GM13976 (cell line): Measurements from ENCODE around the gene OSCP1.

Experiments used
- DNase-seq: peaks from one replicate; pipeline ENCODE4 v3.0.0; 2012; ENCODE audit warnings: low spot score
- in situ Hi-C: fragments of 300-500 bp; cut with MboI; formaldehyde crosslinking; loops from one replicate; pipeline ENCODE4 v1.12.0; 2022; ENCODE audit warnings: low sequenced_read_pairs, mixed read lengths, inconsistent platforms; ENCODE audit not compliant: unreplicated experiment
- TF ChIP-seq, protein P1 (sequence below): IDR thresholded peaks from 2 replicates; pipeline ENCODE4 v1.5.1; 2012; ENCODE audit warnings: borderline replicate concordance, mild to moderate bottlenecking; ENCODE audit not compliant: insufficient read depth; ENCODE audit errors: extremely low read depth, missing control alignments, control extremely low read depth

Gene OSCP1

DNA sequence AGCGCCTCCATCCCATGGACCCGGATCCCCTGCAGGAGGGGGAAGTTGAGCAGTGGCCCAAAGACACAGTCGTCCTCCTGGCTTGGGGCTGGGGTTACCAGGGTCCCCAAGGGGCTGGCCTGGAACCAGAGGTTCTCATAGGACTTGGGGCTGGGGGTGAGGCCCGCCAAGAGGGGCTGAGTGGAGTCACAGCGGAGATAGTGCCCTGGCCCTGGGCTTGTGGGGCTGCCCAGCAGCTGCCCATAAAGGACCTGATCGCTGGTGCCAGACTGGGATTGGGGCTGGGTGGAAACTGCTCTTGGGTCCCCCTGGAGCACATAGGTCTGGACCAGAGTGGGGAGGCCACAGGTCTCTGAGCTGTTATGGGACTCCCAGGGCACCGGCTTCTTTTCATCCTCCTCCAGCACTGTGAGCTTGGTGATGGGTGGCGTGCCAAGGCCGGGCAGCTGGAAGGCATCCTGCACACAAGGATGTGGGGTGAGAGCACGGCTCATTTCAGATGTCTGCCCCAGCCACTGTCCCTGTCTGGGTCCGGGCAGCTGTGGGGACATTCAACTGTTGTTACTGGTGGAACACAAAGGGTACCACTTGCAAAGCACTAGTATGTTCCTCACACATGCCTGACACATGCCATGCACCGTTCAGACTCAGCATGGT is 16.2 kb upstream of the OSCP1 start:
- TF ChIP-seq, protein P1, sequence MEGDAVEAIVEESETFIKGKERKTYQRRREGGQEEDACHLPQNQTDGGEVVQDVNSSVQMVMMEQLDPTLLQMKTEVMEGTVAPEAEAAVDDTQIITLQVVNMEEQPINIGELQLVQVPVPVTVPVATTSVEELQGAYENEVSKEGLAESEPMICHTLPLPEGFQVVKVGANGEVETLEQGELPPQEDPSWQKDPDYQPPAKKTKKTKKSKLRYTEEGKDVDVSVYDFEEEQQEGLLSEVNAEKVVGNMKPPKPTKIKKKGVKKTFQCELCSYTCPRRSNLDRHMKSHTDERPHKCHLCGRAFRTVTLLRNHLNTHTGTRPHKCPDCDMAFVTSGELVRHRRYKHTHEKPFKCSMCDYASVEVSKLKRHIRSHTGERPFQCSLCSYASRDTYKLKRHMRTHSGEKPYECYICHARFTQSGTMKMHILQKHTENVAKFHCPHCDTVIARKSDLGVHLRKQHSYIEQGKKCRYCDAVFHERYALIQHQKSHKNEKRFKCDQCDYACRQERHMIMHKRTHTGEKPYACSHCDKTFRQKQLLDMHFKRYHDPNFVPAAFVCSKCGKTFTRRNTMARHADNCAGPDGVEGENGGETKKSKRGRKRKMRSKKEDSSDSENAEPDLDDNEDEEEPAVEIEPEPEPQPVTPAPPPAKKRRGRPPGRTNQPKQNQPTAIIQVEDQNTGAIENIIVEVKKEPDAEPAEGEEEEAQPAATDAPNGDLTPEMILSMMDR, result no peak
- in situ Hi-C loops, result no loop called here
- DNase-seq, result no peak

DNA sequence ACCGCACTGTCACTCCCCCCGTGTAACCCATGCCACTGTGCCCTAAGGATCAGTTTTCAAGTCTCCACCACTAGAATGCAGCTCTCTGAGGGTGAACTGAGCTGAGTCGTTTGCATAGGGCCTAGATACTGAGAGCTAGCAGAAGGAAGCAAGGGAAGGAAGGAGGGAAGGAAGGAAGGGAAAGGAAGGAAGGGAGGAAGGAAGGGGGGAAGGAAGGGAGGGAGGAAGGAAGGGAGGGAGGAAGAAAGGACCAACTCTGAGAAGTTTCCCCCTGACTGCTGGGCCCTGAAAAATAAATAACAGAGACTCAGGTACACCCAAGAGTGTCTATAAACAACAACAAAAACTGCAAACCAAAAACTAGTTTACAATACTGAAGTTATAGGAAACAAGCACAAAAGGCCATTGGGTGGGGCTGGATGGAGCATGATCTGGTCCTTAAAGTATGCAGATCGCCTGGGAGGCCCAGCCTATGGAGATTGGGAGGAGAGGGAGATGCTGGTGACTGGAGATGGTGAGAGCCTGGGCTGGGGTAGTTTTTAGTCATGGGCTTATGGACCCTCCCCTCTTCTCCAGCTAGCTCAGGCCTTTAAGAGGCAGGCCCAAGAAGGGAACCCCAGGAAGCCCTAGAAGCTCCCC is 15.6 kb upstream of the OSCP1 start:
- in situ Hi-C loops, result no loop called here
- no peak for DNase-seq
- TF ChIP-seq, protein P1, result no peak

DNA sequence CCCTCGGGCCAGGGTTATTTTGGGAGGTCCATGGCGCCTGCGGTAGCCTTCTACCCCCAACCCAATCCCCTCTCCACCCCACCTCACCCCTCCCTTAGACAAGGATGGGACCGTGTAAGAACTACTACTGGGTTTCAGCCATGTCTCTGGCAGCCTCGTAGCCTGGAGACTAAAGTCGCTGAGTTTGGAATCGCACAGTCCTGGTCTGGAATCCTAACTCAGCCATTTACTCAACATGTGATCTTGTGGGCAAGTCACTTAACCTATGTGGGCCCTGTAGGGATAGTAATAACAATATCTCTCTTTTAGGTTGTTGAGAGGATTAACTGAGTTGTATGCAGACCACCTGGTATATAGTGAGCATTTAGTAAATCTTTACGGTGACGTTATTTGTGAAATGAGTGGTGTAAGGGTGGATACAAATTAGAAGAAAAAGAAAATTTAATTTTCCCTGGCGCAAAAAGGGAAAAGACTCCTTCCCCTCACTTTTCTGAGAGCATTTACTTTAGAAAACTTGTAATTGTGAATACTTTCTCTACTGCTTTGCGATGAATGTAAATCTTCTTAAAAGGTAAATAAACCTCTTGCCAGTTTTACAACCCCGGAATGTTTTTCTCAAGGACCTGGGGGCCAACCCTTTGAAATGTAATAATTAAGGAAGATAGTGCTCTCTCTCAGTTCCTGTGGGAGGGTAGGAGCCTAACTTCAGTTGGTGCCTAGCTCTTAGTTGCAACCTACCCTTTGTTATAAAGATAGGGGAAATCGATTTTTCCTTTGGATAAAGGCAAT is 14.5 kb upstream of the OSCP1 start:
- DNase-seq, result no peak
- in situ Hi-C loops, result no loop called here
- TF ChIP-seq, protein P1, result no peak

DNA sequence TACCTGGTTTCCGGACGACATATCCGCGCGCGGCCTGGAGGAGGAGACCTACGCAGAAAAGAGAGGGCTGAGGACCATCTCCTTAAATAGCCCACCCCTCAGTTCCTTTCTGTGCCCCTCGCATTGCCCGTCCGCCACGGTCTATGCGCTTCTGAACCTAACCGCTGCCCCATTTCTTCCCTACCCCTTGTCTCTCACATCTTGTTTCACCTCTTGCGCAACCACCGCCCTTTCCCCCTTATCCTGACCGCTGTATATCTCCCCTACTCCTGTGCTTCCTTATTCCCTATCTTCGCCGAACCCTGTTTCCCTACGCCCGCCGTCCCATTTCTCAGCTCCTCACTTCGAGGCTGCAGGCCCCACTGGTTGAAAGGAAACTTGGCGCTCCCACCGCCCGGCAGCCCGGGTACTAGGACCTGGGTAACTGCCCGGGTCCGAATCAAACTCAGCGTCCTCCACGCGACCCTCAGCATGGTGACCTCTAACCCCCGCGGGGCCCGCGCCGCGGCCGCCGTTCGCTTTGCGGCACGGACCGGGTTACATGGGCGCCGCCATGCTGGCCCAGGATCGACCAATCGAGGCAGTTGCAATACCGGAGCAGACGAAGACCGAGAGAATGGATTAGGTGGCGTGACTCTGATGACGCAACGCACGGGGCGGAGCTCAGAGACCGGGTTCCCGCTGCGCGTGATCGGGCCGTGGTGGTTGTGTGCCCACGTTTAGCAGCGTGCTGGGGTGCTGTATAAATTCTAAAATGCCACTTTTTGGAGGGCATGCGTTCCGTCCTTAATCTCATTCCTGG is 13.8 kb upstream of the OSCP1 start, which contains the start of gene MRPS15:
MRPS15 (minus strand) TSS at position 582 of the 802 bp plus-strand sequence; CDS start at position 473, 109 bp downstream.
- TF ChIP-seq, protein P1, result no peak
- in situ Hi-C loops, result no loop called here
- peak; percentile 97 for DNase-seq

DNA sequence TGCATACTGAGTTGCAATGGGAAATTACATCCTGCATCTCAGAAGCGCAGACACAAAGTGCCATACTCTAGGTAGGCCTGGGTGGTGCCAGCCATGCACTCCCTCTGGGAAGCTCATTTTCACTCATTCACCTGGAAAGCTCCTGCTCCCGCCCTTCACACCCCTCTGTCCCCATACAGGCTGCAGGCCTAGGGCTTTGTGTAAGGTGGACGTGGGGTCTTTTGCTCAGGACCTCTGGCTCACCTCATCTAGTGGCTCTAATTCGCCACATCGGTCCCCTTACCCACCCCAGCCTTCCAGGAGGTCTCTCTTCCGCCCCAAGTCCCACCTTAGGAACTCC is 13.2 kb upstream of the OSCP1 start:
- DNase-seq, result no peak
- TF ChIP-seq, protein P1, result no peak
- in situ Hi-C loops, result no loop called here

DNA sequence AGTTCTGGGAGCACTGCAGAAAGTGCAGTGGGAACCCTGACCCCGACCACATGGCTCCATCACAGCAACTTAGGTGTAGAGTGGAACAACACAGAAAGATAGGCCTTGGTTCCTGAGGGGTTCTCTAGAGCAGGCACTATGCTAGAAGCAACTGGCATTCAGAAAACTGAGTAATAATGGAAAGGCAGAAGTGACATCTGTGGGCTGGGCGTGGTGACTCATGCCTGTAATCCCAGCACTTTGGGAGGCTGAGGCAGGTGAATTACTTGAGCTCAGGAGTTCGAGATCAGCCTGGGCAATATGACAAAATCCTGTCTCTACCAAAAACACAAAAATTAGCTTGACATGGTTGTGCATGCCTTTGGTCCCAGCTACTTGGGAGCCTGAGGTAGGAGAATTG is 8.7 kb upstream of the OSCP1 start:
- TF ChIP-seq, protein P1, result no peak
- in situ Hi-C loops, result no loop called here

More for the DNA sequence above, 8.7 kb upstream of the OSCP1 start:
- DNase-seq, result no peak
